ENCODE measurements around the gene ITFG2. TPM values are rescaled to one million over a fixed set of nuclear protein-coding genes. Genes with fewer than 3 reads are reported as not detected.

The ITFG2 gene
- total RNA-seq (10 to 100 TPM in 1 of 2 donors, 1 to 10 TPM in 1; 9.3 to 26.3 TPM), polyA plus RNA-seq (10 to 100 TPM in 1 of 2 donors, 1 to 10 TPM in 1; 7.5 to 13.4 TPM)

GRCh38 chr12:2812290-2813213 lies at the start of gene ITFG2:
TSS of gene ITFG2 (plus strand) at chr12:2812668. CDS start at chr12:2812761, 93 bp downstream.
- DNase-seq (ENCODE audit: low spot score) = peak; percentile 95
- Histone ChIP-seq H3K9ac (ENCODE audit: low read depth in 1 of 2, low read length in 2 of 2) (peak within 1 kb of the TSS; percentile 90 to 95), H3K36me3 (ENCODE audit: control insufficient read depth in 4 of 4, insufficient read depth in 3 of 4, low read depth in 1 of 4, low read length in 3 of 4) (peaks cover 0 to 4% (median under 1%) of the 10 kb centered on the region in 4 donors), H3K27ac (ENCODE audit: low read depth in 1 of 2, low read length in 2 of 2) (peak within 1 kb of the TSS; percentile 97 to 99), H3K9me3 (ENCODE audit: control insufficient read depth in 4 of 4, low read length in 3 of 4) (no peaks in the 10 kb centered on the region), H3K4me1 (ENCODE audit: control insufficient read depth in 4 of 4, insufficient read depth in 4 of 4, low read length in 3 of 4) (peaks cover 0 to 20% (median 15%) of the 10 kb centered on the region in 4 donors), H3K4me3 (ENCODE audit: low read depth in 1 of 3, low read length in 3 of 3) (peak within 1 kb of the TSS; percentile 61 to 91 (median 89)), H3K27me3 (ENCODE audit: control insufficient read depth in 4 of 4, insufficient read depth in 4 of 4, low read length in 3 of 4) (no peaks in the 10 kb centered on the region)
- TF ChIP-seq YY1 (IDR thresholded peaks at IDR 0.05) (peak; percentile 96), HNF4G (IDR thresholded peaks at IDR 0.05) (no peak), MAX (IDR thresholded peaks at IDR 0.05) (peak; percentile 96), SP1 (IDR thresholded peaks at IDR 0.05) (peak; percentile 80), FOXA1 (IDR thresholded peaks at IDR 0.05) (peak; percentile 61), TAF1 (conservative IDR thresholded peaks at IDR 0.05) (peak; percentile 86), GABPA (IDR thresholded peaks at IDR 0.05 in 1 of 2, conservative IDR thresholded peaks at IDR 0.05 in 1 of 2) (peak; percentile 84 to 95), REST (IDR thresholded peaks at IDR 0.05) (peak; percentile 94), EGR1 (IDR thresholded peaks at IDR 0.05; ENCODE audit: low read depth in 2 of 2) (peak in 1 of 2 donors; percentile 60), ZBTB33 (IDR thresholded peaks at IDR 0.05) (peak; percentile 86), RXRA (IDR thresholded peaks at IDR 0.05) (peak; percentile 68 to 86), NR2F2 (IDR thresholded peaks at IDR 0.05) (peak; percentile 100), JUND (IDR thresholded peaks at IDR 0.05) (peak; percentile 62 to 68), RAD21 (IDR thresholded peaks at IDR 0.05) (peak in 1 of 2 donors; percentile 49), ATF3 (IDR thresholded peaks at IDR 0.05) (peak; percentile 79), HNF4A (conservative IDR thresholded peaks at IDR 0.05) (peak; percentile 20 to 45), FOXA2 (IDR thresholded peaks at IDR 0.05) (peak; percentile 44), CTCF (IDR thresholded peaks at IDR 0.05; ENCODE audit: low read depth, low read length, missing input control) (peak; percentile 16)
- under 1% methylated on average over 48 of the region's 48 CpGs for WGBS
